ENCODE data around the gene CD48. TPM values are rescaled to one million over a fixed set of nuclear protein-coding genes. Genes with fewer than 3 reads are reported as not detected.

The CD48 gene
- total and polyA plus RNA-seq, 2 of the 4 experiments (the other 2 are of a cell fraction): not detected

- no peak overlapping the region for H3K4me2 ChIP-seq (ENCODE audit: low read depth, low read length)
- no peaks in the 10 kb centered on the region for H3K4me1 ChIP-seq (ENCODE audit: control insufficient read depth, insufficient read depth, low read length)
- H4K8ac ChIP-seq (ENCODE audit: low read depth in 2 of 2, low read length in 2 of 2): no peak overlapping the region
- dilution Hi-C loops (cut with HindIII; ENCODE audit: low sequenced_read_pairs, unreplicated experiment) (no loop called here), intact Hi-C loops (cut with micrococcal nuclease) (no loop called here), in situ Hi-C loops (cut with MboI; ENCODE audit: low sequenced_read_pairs) (no loop called here)
- H2BK15ac ChIP-seq (ENCODE audit: low read depth, low read length): no peak overlapping the region
- H3K4ac ChIP-seq (ENCODE audit: low read depth, low read length): no peak overlapping the region
- peak; percentile 88 for TF ChIP-seq CEBPB (IDR thresholded peaks at IDR 0.05; ENCODE audit: low read depth, low read length)
- no peak for TF ChIP-seq SMC3 (IDR thresholded peaks at IDR 0.05; ENCODE audit: low read depth, low read length)
- no peak for TF ChIP-seq BHLHE40 (IDR thresholded peaks at IDR 0.05; ENCODE audit: low read depth, low read length)
- no peak for TF ChIP-seq NFE2L2 (IDR thresholded peaks at IDR 0.05; ENCODE audit: low read depth, low read length)
- no peak overlapping the region for H3K14ac ChIP-seq (replicated peaks; ENCODE audit: low read depth, low read length)
- no peak overlapping the region for H2BK120ac ChIP-seq (ENCODE audit: low read depth, low read length)
- no peak overlapping the region for H3K18ac ChIP-seq (ENCODE audit: low read depth, low read length)
- H4K5ac ChIP-seq (ENCODE audit: low read depth, low read length): no peak overlapping the region
- H3K79me1 ChIP-seq (ENCODE audit: low read depth in 1 of 2, low read length in 2 of 2): no peaks in the 10 kb centered on the region
- no CpG with 5 or more reads among the region's 8 CpGs for WGBS, 2 experiments (ENCODE audit: extremely low coverage in 2 of 2, insufficient read length in 1 of 2)
- H2AK9ac ChIP-seq (replicated peaks; ENCODE audit: low read depth, low read length, poor library complexity): no peak overlapping the region
- H3K9me1 ChIP-seq (ENCODE audit: insufficient read depth, low read length): no peaks in the 10 kb centered on the region
- no peaks in the 10 kb centered on the region for H3K36me3 ChIP-seq (ENCODE audit: control insufficient read depth, insufficient read depth, low read length)
- no peak overlapping the region for H3K27ac ChIP-seq (ENCODE audit: insufficient read depth, low read length)
- ATAC-seq (ENCODE audit: low read depth) (no peak), DNase-seq (no peak)
- H3K56ac ChIP-seq (ENCODE audit: extremely low read depth, insufficient read depth, low read length): no peak overlapping the region
- H3K23ac ChIP-seq (ENCODE audit: low read depth, low read length): no peak overlapping the region
- no peak overlapping the region for H2BK20ac ChIP-seq (ENCODE audit: low read depth, low read length)
- POLR2A ChIA-PET (ENCODE audit: unreplicated experiment): no interaction called here
- no peak overlapping the region for H3K9ac ChIP-seq (ENCODE audit: low read depth, low read length)
- H2AK5ac ChIP-seq (ENCODE audit: low read depth, low read length): no peak overlapping the region
- H4K91ac ChIP-seq (ENCODE audit: insufficient read depth, low read depth, low read length): no peak overlapping the region
- H2BK5ac ChIP-seq (ENCODE audit: low read depth, low read length, poor library complexity, severe bottlenecking): no peak overlapping the region
- H2AFZ ChIP-seq (replicated peaks; ENCODE audit: low read length, poor library complexity): no peak overlapping the region
- CTCF ChIA-PET: no interaction called here
- no peaks in the 10 kb centered on the region for H3K9me3 ChIP-seq (ENCODE audit: control insufficient read depth, insufficient read depth, low read length)
- BruUV-seq (replicated peaks): no TSS peak
- no peak overlapping the region for H3K4me3 ChIP-seq (ENCODE audit: insufficient read depth, low read depth, low read length)
- H3K27me3 ChIP-seq (ENCODE audit: control insufficient read depth, insufficient read depth, low read length): no peaks in the 10 kb centered on the region; the same call in 1 of the 2 replicates
- H4K20me1 ChIP-seq (ENCODE audit: insufficient read depth, low read length): no peaks in the 10 kb centered on the region
Observed at GRCh38 chr1:160641323-160642280, 70.0 kb downstream of the CD48 start.
